ENCODE measurements around the gene NLRP14. TPM values are rescaled to one million over a fixed set of nuclear protein-coding genes. Genes with fewer than 3 reads are reported as not detected.

Gene NLRP14
- total RNA-seq, 1 donor from 2014 or later, result 0.51 TPM

GRCh38 chr11:7089328-7090251 is 69.3 kb downstream of the NLRP14 start:
- no peaks in the 10 kb centered on the region for H3K4me1 Mint-ChIP-seq
- no peaks in the 10 kb centered on the region for H3K9me3 Mint-ChIP-seq
- no peak overlapping the region for H3K4me3 Mint-ChIP-seq
- no peak overlapping the region for H3K27ac Mint-ChIP-seq (ENCODE audit: unreplicated experiment)
- no peak for DNase-seq (ENCODE audit: low read depth, low spot score)
- peaks cover 28% of the 10 kb centered on the region for H3K27me3 Mint-ChIP-seq (ENCODE audit: low read depth)
- no peak for TF ChIP-seq CTCF (conservative IDR thresholded peaks at IDR 0.05)
- H3K36me3 Mint-ChIP-seq (ENCODE audit: low read depth), result no peaks in the 10 kb centered on the region

GRCh38 chr11:7098235-7098832 is 78.1 kb downstream of the NLRP14 start:
- H3K27ac Mint-ChIP-seq (ENCODE audit: unreplicated experiment), result no peak overlapping the region
- TF ChIP-seq CTCF (conservative IDR thresholded peaks at IDR 0.05), result peak; percentile 86

GRCh38 chr11:7115780-7116179 is 95.5 kb downstream of the NLRP14 start:
- no peaks in the 10 kb centered on the region for H3K9me3 Mint-ChIP-seq
- H3K27me3 Mint-ChIP-seq (ENCODE audit: low read depth), result peaks cover 4% of the 10 kb centered on the region
- H3K4me1 Mint-ChIP-seq, result no peaks in the 10 kb centered on the region
- no peak overlapping the region for H3K27ac Mint-ChIP-seq (ENCODE audit: unreplicated experiment)
- H3K36me3 Mint-ChIP-seq (ENCODE audit: low read depth), result no peaks in the 10 kb centered on the region
- no peak overlapping the region for H3K4me3 Mint-ChIP-seq
- no peak for TF ChIP-seq CTCF (conservative IDR thresholded peaks at IDR 0.05)
- DNase-seq (ENCODE audit: low read depth, low spot score), result no peak

More at GRCh38 chr11:7098235-7098832, 78.1 kb downstream of the NLRP14 start:
- H3K36me3 Mint-ChIP-seq (ENCODE audit: low read depth), result no peaks in the 10 kb centered on the region
- no peak overlapping the region for H3K4me3 Mint-ChIP-seq
- no peaks in the 10 kb centered on the region for H3K4me1 Mint-ChIP-seq
- DNase-seq (ENCODE audit: low read depth, low spot score), result no peak
- no peaks in the 10 kb centered on the region for H3K9me3 Mint-ChIP-seq
- peaks cover 70% of the 10 kb centered on the region for H3K27me3 Mint-ChIP-seq (ENCODE audit: low read depth)

- H3K9me3 Mint-ChIP-seq, result no peaks in the 10 kb centered on the region
These were observed 96.1 kb downstream of the NLRP14 start for GRCh38 chr11:7116370-7116769.

More at GRCh38 chr11:7116370-7116769, 96.1 kb downstream of the NLRP14 start:
- no peak for DNase-seq (ENCODE audit: low read depth, low spot score)
- no peak overlapping the region for H3K4me3 Mint-ChIP-seq
- H3K27me3 Mint-ChIP-seq (ENCODE audit: low read depth), result peaks cover 7% of the 10 kb centered on the region
- TF ChIP-seq CTCF (conservative IDR thresholded peaks at IDR 0.05), result no peak
- H3K4me1 Mint-ChIP-seq, result no peaks in the 10 kb centered on the region
- H3K27ac Mint-ChIP-seq (ENCODE audit: unreplicated experiment), result no peak overlapping the region
- no peaks in the 10 kb centered on the region for H3K36me3 Mint-ChIP-seq (ENCODE audit: low read depth)

Other genes starting within 250 kb of the NLRP14 start
- 0.25 and 0.54 TPM in 2 replicates for gene OR2AG2, start 248.5 kb upstream of the NLRP14 start, total RNA-seq
- not detected in 2 replicates for gene OR2AG1, start 237.5 kb upstream of the NLRP14 start, total RNA-seq
- gene OR6A2, start 220.8 kb upstream of the NLRP14 start, total RNA-seq, result 0.20 and 0.21 TPM in 2 replicates
- gene OR10A5, start 174.8 kb upstream of the NLRP14 start, total RNA-seq, result not detected in 2 replicates
- gene OR10A2, start 157.4 kb upstream of the NLRP14 start, total RNA-seq, result not detected in 2 replicates
- not detected in 2 replicates for gene OR10A4, start 143.9 kb upstream of the NLRP14 start, total RNA-seq
- gene OR2D2, start 128.0 kb upstream of the NLRP14 start, total RNA-seq, result 0.27 and 0.44 TPM in 2 replicates
- not detected in 2 replicates for gene OR2D3, start 99.5 kb upstream of the NLRP14 start, total RNA-seq
- gene ZNF215, start 94.1 kb upstream of the NLRP14 start, total RNA-seq, result 10.2 and 11.2 TPM in 2 replicates
- gene ZNF214, start 133 bp upstream of the NLRP14 start, total RNA-seq, result 6.5 and 7.3 TPM in 2 replicates
- 0.20 and 0.21 TPM in 2 replicates for gene RBMXL2, start 68.5 kb downstream of the NLRP14 start, total RNA-seq
- 0.72 and 1.2 TPM in 2 replicates for gene SYT9, start 231.4 kb downstream of the NLRP14 start, total RNA-seq

Measured in neural crest cell (in vitro differentiated cells).